SK-N-SH treated with all-trans-retinoic acid at 6 μM for 48 hours (cell line): ENCODE data around the gene TK1.

ENCODE experiments used
- ATAC-seq: fragments of 200-7000 bp; cut with Tn5 transposase; 3 replicates; pipeline ENCODE4 v1.9.1; 2020; ENCODE audit warnings: mild to moderate bottlenecking, moderate library complexity
- ARNTL ChIP-seq: fragments of 450-650 bp; formaldehyde crosslinking; IDR thresholded peaks from 2 replicates; pipeline ENCODE4 v1.5.0; 2020; ENCODE audit warnings: low read depth, mild to moderate bottlenecking, moderate library complexity, borderline replicate concordance
- BACH2 ChIP-seq: fragments of 250-450 bp; sonication (Bioruptor Pico); IDR thresholded peaks from 2 replicates; pipeline ENCODE4 v1.9.0; 2021; ENCODE audit warnings: mild to moderate bottlenecking, borderline replicate concordance
- CSDC2 ChIP-seq: fragments of 250-450 bp; sonication (Bioruptor Pico); IDR thresholded peaks from 2 replicates; pipeline ENCODE4 v1.5.0; 2020; ENCODE audit warnings: mild to moderate bottlenecking, moderate library complexity
- ESRRG ChIP-seq: fragments of 250-450 bp; sonication (Bioruptor Pico); IDR thresholded peaks from 2 replicates; pipeline ENCODE4 v1.6.1; 2021; ENCODE audit warnings: mild to moderate bottlenecking
- GLIS3 ChIP-seq: fragments of 250-450 bp; sonication (Bioruptor Pico); IDR thresholded peaks from 2 replicates; pipeline ENCODE4 v1.5.0; 2020; ENCODE audit warnings: mild to moderate bottlenecking, moderate library complexity
- ISL1 ChIP-seq: fragments of 250-450 bp; sonication (Bioruptor Pico); IDR thresholded peaks from 2 replicates; pipeline ENCODE4 v2.1.2; 2022; ENCODE audit warnings: mild to moderate bottlenecking, moderate library complexity
- PPARA ChIP-seq: fragments of 250-450 bp; sonication (Bioruptor Pico); IDR thresholded peaks from 2 replicates; pipeline ENCODE4 v1.5.0; 2020; ENCODE audit warnings: mild to moderate bottlenecking, borderline replicate concordance
- RARB ChIP-seq: fragments of 250-450 bp; sonication (Bioruptor Pico); IDR thresholded peaks from 2 replicates; pipeline ENCODE4 v1.8.0; 2021; ENCODE audit warnings: mild to moderate bottlenecking, moderate library complexity
- SNAI2 ChIP-seq: fragments of 250-450 bp; sonication (Bioruptor Pico); IDR thresholded peaks from 2 replicates; pipeline ENCODE4 v1.5.0; 2020; ENCODE audit warnings: mild to moderate bottlenecking, moderate library complexity
- TCF4 ChIP-seq: fragments of 250-450 bp; sonication (Bioruptor Pico); IDR thresholded peaks from 2 replicates; pipeline ENCODE4 v1.8.0; 2021; ENCODE audit warnings: mild to moderate bottlenecking, moderate library complexity, borderline replicate concordance
- TOX ChIP-seq: fragments of 250-450 bp; sonication (Bioruptor Pico); IDR thresholded peaks from 2 replicates; pipeline ENCODE4 v1.8.0; 2021; ENCODE audit warnings: mild to moderate bottlenecking, moderate library complexity, borderline replicate concordance
- ZFP30 ChIP-seq: fragments of 450-650 bp; formaldehyde crosslinking; IDR thresholded peaks from 2 replicates; pipeline ENCODE4 v1.5.0; 2022; ENCODE audit warnings: mild to moderate bottlenecking, moderate library complexity
- ZNF565 ChIP-seq: fragments of 450-650 bp; formaldehyde crosslinking; conservative IDR thresholded peaks from 2 replicates; pipeline ENCODE4 v1.5.0; 2020; ENCODE audit warnings: low read depth, mild to moderate bottlenecking, moderate library complexity
- ZNF70 ChIP-seq: fragments of 450-650 bp; formaldehyde crosslinking; IDR thresholded peaks from 2 replicates; pipeline ENCODE4 v1.5.0; 2020; ENCODE audit warnings: mild to moderate bottlenecking, moderate library complexity
- ZNF8 ChIP-seq: fragments of 450-650 bp; formaldehyde crosslinking; IDR thresholded peaks from 2 replicates; pipeline ENCODE4 v1.5.0; 2020; ENCODE audit warnings: mild to moderate bottlenecking, moderate library complexity
- TF ChIP-seq, protein P1 (sequence below): fragments of 250-450 bp; sonication (Bioruptor Pico); IDR thresholded peaks from 2 replicates; pipeline ENCODE4 v1.5.0; 2020; ENCODE audit warnings: mild to moderate bottlenecking, moderate library complexity
- TF ChIP-seq, protein P2 (sequence below): fragments of 250-450 bp; sonication (Bioruptor Pico); IDR thresholded peaks from 2 replicates; pipeline ENCODE4 v1.5.1; 2020; ENCODE audit warnings: low read depth, mild to moderate bottlenecking, moderate library complexity
- TF ChIP-seq, protein P3 (sequence below): fragments of 250-450 bp; sonication (Bioruptor Pico); IDR thresholded peaks from 2 replicates; pipeline ENCODE4 v1.5.1; 2021; ENCODE audit warnings: mild to moderate bottlenecking, moderate library complexity
- TF ChIP-seq, protein P4 (sequence below): fragments of 250-450 bp; sonication (Bioruptor Pico); IDR thresholded peaks from 2 replicates; pipeline ENCODE4 v1.8.0; 2021; ENCODE audit warnings: low read depth, mild to moderate bottlenecking, moderate library complexity, borderline replicate concordance
- TF ChIP-seq, protein P5 (sequence below): fragments of 250-450 bp; sonication (Bioruptor Pico); IDR thresholded peaks from 2 replicates; pipeline ENCODE4 v1.8.0; 2020; ENCODE audit warnings: mild to moderate bottlenecking, moderate library complexity, borderline replicate concordance

TK1 gene

DNA sequence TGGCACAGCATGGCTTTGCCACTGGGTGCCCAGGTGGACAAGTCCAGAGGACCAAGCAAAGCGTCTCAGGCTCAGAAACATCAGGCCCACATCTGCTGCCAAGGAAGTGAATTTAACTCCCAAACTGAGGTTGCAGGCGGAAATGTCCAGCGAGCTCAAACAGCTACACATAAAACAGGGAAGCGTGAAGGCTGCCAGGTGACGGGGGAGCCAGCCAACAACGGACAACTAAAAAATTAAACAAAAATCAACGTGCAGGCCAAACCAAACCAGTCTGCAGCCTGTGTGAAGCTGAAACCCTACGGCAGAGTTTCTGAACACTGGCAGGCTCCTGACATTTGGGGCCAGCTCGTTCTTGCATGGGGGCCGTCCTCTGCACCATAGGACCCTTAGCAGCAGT is 2.5 kb downstream of the TK1 start:
- ATAC-seq, result no peak
- TF ChIP-seq ZNF8 (CRISPR knock-in tag) (no peak), GLIS3 (CRISPR knock-in tag) (no peak), ISL1 (no peak), PPARA (CRISPR knock-in tag) (no peak), ZNF70 (no peak), RARB (CRISPR knock-in tag) (no peak), TCF4 (CRISPR knock-in tag) (no peak), CSDC2 (CRISPR knock-in tag) (no peak), SNAI2 (CRISPR knock-in tag) (no peak), BACH2 (CRISPR knock-in tag) (no peak), ARNTL (no peak), ZFP30 (CRISPR knock-in tag) (no peak), TOX (CRISPR knock-in tag) (no peak)
- TF ChIP-seq, protein P1, sequence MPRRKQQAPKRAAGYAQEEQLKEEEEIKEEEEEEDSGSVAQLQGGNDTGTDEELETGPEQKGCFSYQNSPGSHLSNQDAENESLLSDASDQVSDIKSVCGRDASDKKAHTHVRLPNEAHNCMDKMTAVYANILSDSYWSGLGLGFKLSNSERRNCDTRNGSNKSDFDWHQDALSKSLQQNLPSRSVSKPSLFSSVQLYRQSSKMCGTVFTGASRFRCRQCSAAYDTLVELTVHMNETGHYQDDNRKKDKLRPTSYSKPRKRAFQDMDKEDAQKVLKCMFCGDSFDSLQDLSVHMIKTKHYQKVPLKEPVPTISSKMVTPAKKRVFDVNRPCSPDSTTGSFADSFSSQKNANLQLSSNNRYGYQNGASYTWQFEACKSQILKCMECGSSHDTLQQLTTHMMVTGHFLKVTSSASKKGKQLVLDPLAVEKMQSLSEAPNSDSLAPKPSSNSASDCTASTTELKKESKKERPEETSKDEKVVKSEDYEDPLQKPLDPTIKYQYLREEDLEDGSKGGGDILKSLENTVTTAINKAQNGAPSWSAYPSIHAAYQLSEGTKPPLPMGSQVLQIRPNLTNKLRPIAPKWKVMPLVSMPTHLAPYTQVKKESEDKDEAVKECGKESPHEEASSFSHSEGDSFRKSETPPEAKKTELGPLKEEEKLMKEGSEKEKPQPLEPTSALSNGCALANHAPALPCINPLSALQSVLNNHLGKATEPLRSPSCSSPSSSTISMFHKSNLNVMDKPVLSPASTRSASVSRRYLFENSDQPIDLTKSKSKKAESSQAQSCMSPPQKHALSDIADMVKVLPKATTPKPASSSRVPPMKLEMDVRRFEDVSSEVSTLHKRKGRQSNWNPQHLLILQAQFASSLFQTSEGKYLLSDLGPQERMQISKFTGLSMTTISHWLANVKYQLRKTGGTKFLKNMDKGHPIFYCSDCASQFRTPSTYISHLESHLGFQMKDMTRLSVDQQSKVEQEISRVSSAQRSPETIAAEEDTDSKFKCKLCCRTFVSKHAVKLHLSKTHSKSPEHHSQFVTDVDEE, result no peak
- TF ChIP-seq, protein P2, sequence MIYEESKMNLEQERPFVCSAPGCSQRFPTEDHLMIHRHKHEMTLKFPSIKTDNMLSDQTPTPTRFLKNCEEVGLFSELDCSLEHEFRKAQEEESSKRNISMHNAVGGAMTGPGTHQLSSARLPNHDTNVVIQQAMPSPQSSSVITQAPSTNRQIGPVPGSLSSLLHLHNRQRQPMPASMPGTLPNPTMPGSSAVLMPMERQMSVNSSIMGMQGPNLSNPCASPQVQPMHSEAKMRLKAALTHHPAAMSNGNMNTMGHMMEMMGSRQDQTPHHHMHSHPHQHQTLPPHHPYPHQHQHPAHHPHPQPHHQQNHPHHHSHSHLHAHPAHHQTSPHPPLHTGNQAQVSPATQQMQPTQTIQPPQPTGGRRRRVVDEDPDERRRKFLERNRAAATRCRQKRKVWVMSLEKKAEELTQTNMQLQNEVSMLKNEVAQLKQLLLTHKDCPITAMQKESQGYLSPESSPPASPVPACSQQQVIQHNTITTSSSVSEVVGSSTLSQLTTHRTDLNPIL (CRISPR knock-in tag), result no peak
- TF ChIP-seq, protein P3, sequence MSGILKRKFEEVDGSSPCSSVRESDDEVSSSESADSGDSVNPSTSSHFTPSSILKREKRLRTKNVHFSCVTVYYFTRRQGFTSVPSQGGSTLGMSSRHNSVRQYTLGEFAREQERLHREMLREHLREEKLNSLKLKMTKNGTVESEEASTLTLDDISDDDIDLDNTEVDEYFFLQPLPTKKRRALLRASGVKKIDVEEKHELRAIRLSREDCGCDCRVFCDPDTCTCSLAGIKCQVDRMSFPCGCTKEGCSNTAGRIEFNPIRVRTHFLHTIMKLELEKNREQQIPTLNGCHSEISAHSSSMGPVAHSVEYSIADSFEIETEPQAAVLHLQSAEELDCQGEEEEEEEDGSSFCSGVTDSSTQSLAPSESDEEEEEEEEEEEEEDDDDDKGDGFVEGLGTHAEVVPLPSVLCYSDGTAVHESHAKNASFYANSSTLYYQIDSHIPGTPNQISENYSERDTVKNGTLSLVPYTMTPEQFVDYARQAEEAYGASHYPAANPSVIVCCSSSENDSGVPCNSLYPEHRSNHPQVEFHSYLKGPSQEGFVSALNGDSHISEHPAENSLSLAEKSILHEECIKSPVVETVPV (CRISPR knock-in tag), result no peak
- TF ChIP-seq, protein P4, sequence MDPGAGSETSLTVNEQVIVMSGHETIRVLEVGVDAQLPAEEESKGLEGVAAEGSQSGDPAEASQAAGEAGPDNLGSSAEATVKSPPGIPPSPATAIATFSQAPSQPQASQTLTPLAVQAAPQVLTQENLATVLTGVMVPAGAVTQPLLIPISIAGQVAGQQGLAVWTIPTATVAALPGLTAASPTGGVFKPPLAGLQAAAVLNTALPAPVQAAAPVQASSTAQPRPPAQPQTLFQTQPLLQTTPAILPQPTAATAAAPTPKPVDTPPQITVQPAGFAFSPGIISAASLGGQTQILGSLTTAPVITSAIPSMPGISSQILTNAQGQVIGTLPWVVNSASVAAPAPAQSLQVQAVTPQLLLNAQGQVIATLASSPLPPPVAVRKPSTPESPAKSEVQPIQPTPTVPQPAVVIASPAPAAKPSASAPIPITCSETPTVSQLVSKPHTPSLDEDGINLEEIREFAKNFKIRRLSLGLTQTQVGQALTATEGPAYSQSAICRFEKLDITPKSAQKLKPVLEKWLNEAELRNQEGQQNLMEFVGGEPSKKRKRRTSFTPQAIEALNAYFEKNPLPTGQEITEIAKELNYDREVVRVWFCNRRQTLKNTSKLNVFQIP (CRISPR knock-in tag), result no peak
- TF ChIP-seq, protein P5, sequence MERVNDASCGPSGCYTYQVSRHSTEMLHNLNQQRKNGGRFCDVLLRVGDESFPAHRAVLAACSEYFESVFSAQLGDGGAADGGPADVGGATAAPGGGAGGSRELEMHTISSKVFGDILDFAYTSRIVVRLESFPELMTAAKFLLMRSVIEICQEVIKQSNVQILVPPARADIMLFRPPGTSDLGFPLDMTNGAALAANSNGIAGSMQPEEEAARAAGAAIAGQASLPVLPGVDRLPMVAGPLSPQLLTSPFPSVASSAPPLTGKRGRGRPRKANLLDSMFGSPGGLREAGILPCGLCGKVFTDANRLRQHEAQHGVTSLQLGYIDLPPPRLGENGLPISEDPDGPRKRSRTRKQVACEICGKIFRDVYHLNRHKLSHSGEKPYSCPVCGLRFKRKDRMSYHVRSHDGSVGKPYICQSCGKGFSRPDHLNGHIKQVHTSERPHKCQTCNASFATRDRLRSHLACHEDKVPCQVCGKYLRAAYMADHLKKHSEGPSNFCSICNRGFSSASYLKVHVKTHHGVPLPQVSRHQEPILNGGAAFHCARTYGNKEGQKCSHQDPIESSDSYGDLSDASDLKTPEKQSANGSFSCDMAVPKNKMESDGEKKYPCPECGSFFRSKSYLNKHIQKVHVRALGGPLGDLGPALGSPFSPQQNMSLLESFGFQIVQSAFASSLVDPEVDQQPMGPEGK (CRISPR knock-in tag), result no peak
- TF ChIP-seq, all 23 proteins: peak for 0

DNA sequence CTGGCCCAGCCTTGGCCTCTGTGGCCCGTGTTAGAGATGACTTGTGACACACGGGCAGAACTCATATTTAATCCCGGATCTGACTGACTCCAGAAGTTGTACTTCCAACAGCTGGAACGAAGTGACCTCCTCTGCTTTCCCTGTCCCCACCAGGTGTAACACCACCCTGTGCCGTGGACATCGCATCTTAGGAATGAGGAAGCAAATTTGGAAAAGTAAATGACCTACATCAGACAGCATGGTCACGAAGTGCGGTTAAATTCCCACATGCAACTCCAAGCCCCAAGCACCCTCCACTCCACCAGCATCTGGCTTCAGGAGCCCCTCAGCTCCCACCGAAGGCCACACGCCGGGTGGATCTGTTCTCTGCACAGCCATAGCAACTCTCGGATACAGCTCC is 2.9 kb downstream of the TK1 start:
- TF ChIP-seq ARNTL, result no peak
- TF ChIP-seq GLIS3 (CRISPR knock-in tag), result no peak
- TF ChIP-seq, protein P5 (CRISPR knock-in tag), result no peak
- TF ChIP-seq, protein P2 (CRISPR knock-in tag), result no peak
- no peak for TF ChIP-seq ESRRG (CRISPR knock-in tag)
- TF ChIP-seq ZNF565 (CRISPR knock-in tag), result no peak
- no peak for TF ChIP-seq ZFP30 (CRISPR knock-in tag)
- no peak for TF ChIP-seq SNAI2 (CRISPR knock-in tag)
- TF ChIP-seq ZNF70, result no peak
- TF ChIP-seq, protein P4 (CRISPR knock-in tag), result no peak
- no peak for TF ChIP-seq ISL1
- ATAC-seq, result no peak
